ENCODE measurements around the gene MAGI1. TPM values are rescaled to one million over a fixed set of nuclear protein-coding genes. Genes with fewer than 3 reads are reported as not detected.

MAGI1 gene
- total RNA-seq, 1 donor from 2014 or later: 49.8 TPM

DNA sequence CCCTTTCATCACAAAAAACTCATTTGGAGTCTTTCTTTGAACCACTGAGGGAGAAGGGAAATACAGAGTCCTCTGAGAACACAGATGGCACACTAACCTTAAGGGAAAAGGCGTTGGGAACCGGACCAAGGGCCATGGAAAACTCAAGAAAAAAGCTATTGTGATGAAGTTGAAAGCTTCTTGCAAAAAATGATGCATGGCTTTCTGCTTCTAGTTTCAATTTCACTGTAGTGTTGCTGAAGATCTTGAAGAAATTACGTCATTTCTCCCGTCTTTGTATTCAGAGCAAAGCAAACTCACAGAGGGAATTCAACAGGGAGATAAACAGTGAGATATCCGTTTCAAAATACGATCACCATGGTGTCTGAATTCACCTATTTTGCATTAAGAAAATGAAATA lies 708.6 kb downstream of the MAGI1 start:
- Mint-ChIP-seq H3K36me3 (ENCODE audit: low read depth) (no peaks in the 10 kb centered on the region), H3K4me3 (no peak overlapping the region)
- TF ChIP-seq, protein P1, sequence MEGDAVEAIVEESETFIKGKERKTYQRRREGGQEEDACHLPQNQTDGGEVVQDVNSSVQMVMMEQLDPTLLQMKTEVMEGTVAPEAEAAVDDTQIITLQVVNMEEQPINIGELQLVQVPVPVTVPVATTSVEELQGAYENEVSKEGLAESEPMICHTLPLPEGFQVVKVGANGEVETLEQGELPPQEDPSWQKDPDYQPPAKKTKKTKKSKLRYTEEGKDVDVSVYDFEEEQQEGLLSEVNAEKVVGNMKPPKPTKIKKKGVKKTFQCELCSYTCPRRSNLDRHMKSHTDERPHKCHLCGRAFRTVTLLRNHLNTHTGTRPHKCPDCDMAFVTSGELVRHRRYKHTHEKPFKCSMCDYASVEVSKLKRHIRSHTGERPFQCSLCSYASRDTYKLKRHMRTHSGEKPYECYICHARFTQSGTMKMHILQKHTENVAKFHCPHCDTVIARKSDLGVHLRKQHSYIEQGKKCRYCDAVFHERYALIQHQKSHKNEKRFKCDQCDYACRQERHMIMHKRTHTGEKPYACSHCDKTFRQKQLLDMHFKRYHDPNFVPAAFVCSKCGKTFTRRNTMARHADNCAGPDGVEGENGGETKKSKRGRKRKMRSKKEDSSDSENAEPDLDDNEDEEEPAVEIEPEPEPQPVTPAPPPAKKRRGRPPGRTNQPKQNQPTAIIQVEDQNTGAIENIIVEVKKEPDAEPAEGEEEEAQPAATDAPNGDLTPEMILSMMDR (conservative IDR thresholded peaks at IDR 0.05): no peak

DNA sequence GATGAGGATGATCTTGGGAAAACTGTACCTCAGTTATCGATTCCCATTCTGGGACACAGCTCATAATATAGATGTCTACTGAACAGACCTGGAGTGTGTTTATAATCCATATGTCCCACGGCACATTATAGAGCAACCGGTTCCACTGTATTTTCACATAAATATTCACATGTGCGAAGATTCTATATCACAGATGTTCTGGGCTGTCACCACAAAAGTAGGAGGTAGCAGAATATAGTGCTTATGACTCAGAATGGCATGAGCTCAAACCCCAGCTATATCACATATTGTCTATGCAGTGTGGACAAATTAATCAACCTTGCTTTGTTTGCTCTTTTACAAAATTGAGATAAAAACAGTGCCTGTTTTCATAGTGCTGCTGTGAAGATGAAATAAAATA lies 710.6 kb downstream of the MAGI1 start:
- DNase-seq (ENCODE audit: low read depth, low spot score): no peak
- no peaks in the 10 kb centered on the region for H3K36me3 Mint-ChIP-seq (ENCODE audit: low read depth)
- H3K27me3 Mint-ChIP-seq (ENCODE audit: low read depth): no peaks in the 10 kb centered on the region
- H3K9me3 Mint-ChIP-seq: peaks cover 7% of the 10 kb centered on the region
- TF ChIP-seq, protein P1 (conservative IDR thresholded peaks at IDR 0.05): no peak
- peaks cover 24% of the 10 kb centered on the region for H3K4me1 Mint-ChIP-seq
- H3K27ac Mint-ChIP-seq (ENCODE audit: unreplicated experiment): no peak overlapping the region
- no peak overlapping the region for H3K4me3 Mint-ChIP-seq

More for the DNA sequence above, 708.6 kb downstream of the MAGI1 start:
- peaks cover 4% of the 10 kb centered on the region for H3K9me3 Mint-ChIP-seq
- H3K27me3 Mint-ChIP-seq (ENCODE audit: low read depth): no peaks in the 10 kb centered on the region
- H3K27ac Mint-ChIP-seq (ENCODE audit: unreplicated experiment): no peak overlapping the region
- no peak for DNase-seq (ENCODE audit: low read depth, low spot score)
- H3K4me1 Mint-ChIP-seq: peaks cover 41% of the 10 kb centered on the region

DNA sequence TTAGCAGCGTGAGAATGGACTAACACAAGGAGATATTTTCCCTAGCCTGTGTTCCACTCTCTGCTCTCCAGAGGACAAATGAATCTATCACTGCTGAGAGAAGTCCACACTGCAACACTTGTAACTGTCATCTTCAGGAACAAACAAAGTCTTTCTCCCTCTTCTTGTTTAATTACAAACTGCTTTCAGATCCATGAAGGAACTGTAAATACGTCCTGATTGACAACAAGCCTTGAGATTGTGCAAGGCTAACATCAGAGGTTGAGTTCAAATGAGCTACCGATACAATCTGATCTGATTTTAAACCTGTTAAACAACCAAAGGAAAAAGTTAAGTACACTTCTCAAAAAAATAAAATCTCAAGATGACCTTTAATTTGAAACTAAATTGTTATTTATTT lies 712.1 kb downstream of the MAGI1 start:
- no peak for DNase-seq (ENCODE audit: low read depth, low spot score)
- Mint-ChIP-seq H3K27ac (ENCODE audit: unreplicated experiment) (no peak overlapping the region), H3K4me1 (peaks cover 17% of the 10 kb centered on the region), H3K36me3 (ENCODE audit: low read depth) (no peaks in the 10 kb centered on the region), H3K4me3 (no peak overlapping the region), H3K9me3 (peaks cover 10% of the 10 kb centered on the region), H3K27me3 (ENCODE audit: low read depth) (no peaks in the 10 kb centered on the region)
- TF ChIP-seq, protein P1 (conservative IDR thresholded peaks at IDR 0.05): no peak

DNA sequence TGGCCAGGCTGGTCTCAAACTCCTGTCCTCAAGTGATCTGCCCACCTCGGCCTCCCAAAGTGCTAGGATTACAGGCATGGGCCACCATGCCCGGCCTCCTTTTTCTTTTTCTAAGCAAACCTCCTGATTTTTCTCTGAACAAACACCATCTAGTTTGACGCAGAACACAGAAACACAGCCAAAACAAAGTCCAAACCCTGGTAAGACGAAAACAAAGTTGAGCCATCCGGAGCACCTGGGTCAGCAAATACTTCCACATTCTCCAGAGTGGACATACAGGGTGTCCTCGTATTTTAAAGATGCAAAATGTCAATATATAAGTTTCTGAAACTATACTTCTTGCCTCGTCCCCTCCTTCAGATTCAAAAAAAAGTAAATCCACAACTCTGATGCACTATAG lies 715.8 kb downstream of the MAGI1 start:
- peaks cover 11% of the 10 kb centered on the region for H3K4me1 Mint-ChIP-seq
- peaks cover 13% of the 10 kb centered on the region for H3K9me3 Mint-ChIP-seq
- DNase-seq (ENCODE audit: low read depth, low spot score): no peak
- TF ChIP-seq, protein P1 (conservative IDR thresholded peaks at IDR 0.05): no peak
- H3K36me3 Mint-ChIP-seq (ENCODE audit: low read depth): no peaks in the 10 kb centered on the region
- no peaks in the 10 kb centered on the region for H3K27me3 Mint-ChIP-seq (ENCODE audit: low read depth)
- no peak overlapping the region for H3K4me3 Mint-ChIP-seq
- H3K27ac Mint-ChIP-seq (ENCODE audit: unreplicated experiment): no peak overlapping the region

DNA sequence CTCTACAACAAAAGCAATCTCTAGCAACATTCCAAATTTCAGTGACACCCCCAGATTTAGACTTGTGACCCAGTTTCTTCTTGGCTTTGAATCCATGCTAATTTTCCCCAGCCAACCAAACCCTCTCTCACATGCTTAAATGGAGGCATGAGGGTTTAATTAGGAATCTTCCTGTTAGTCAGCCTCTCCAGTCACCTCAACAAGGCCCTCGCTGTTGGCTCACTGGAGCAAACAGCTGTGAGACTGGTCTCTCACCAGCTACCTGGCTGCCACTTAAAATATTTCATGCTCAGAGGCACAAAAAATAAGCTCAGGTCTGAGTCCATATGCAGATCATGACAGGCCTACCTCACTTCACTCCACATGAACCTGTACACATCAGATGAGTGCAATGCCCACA lies 720.5 kb downstream of the MAGI1 start:
- Mint-ChIP-seq H3K4me1 (peaks cover 4% of the 10 kb centered on the region), H3K4me3 (no peak overlapping the region), H3K27ac (ENCODE audit: unreplicated experiment) (no peak overlapping the region), H3K9me3 (peaks cover 17% of the 10 kb centered on the region), H3K27me3 (ENCODE audit: low read depth) (no peaks in the 10 kb centered on the region), H3K36me3 (ENCODE audit: low read depth) (peaks cover 4% of the 10 kb centered on the region)
- DNase-seq (ENCODE audit: low read depth, low spot score): no peak
- TF ChIP-seq, protein P1 (conservative IDR thresholded peaks at IDR 0.05): no peak

DNA sequence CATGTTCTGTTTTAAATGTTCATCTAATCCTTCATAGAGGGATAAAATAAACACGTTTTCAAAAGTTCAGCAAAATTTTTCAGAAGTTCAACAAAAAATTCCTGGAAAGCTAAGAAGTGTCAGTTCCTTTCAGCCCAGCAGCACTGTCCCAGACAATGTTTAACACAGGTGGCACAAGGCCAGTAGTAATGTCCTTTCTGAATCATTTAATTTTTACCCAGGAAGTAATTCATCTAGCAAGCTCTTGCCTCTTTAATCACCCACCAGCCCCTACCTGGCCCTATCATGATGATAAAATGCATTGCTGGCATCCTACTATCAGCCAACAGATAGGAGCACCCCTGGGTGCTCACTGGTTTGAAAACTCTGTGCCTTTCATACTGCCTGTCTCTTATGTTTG lies 723.8 kb downstream of the MAGI1 start:
- peaks cover 4% of the 10 kb centered on the region for H3K36me3 Mint-ChIP-seq (ENCODE audit: low read depth)
- DNase-seq (ENCODE audit: low read depth, low spot score): no peak
- peaks cover 4% of the 10 kb centered on the region for H3K4me1 Mint-ChIP-seq
- TF ChIP-seq, protein P1 (conservative IDR thresholded peaks at IDR 0.05): no peak
- no peak overlapping the region for H3K4me3 Mint-ChIP-seq
- H3K27me3 Mint-ChIP-seq (ENCODE audit: low read depth): no peaks in the 10 kb centered on the region
- peaks cover 8% of the 10 kb centered on the region for H3K9me3 Mint-ChIP-seq
- H3K27ac Mint-ChIP-seq (ENCODE audit: unreplicated experiment): no peak overlapping the region

Measured in neural crest cell (in vitro differentiated cells).